Prostate gland (tissue), 2 donors: Measurements from ENCODE around the gene WDR93.

ENCODE experiments used
- POLR2A ChIP-seq: fragments of 450-650 bp; IDR thresholded peaks from one replicate; pipeline ENCODE4 v1.6.1; 2016; ENCODE audit warnings: antibody characterized with exemption, mild to moderate bottlenecking
- POLR2AphosphoS5 ChIP-seq: sonication (generic); formaldehyde crosslinking; IDR thresholded peaks from one replicate; pipeline ENCODE4 v1.6.1; 2017; ENCODE audit warnings: antibody characterized with exemption
- TF ChIP-seq, protein P1 (sequence below), 4 experiments: fragments of 200-600 bp in 2 of 4; fragments of 450-650 bp in 2 of 4; sonication (generic) in 2 of 4; IDR thresholded peaks; 1 replicate in 3 of 4; 2 replicates in 1 of 4; pipeline ENCODE4 v1.5.1; 2016 to 2019; ENCODE audit warnings: antibody characterized with exemption in 4 of 4, mild to moderate bottlenecking in 2 of 4, moderate library complexity in 2 of 4

DNA sequence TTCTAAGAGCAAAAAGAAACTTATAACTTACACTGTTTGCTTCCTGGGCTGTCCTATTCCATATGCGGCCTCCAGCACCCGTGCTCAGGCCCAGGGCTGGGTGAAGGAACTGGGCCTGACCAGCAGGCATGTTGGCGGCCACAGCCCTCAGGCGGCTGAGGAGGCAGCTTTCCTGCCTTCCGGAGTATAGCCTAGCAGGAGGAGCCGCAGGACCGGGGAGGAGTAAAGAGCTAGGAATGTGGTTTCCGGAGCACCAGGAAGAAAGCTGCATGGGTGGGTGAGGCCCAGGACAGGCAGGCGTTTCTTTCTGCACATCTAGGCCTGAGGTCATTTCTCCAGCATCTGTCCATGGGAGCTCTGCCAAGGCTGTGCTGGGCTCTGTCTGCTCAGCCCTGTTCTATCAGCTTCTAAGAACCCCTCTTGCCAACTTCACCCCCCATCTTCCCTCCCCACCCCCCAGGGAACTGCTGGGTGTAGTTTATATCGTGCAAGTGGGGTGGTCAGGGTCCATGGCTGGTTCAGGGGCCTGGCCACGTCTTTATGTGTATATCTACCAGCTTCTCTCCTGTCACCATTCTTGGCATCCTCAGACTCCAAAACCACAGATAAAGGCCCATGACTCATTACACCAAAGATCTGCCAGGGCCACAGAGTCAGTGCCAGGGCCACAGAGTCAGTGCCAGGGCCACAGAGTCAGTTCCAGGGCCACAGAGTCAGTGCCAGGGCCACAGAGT is 27.6 kb upstream of the WDR93 start:
- TF ChIP-seq, protein P1, sequence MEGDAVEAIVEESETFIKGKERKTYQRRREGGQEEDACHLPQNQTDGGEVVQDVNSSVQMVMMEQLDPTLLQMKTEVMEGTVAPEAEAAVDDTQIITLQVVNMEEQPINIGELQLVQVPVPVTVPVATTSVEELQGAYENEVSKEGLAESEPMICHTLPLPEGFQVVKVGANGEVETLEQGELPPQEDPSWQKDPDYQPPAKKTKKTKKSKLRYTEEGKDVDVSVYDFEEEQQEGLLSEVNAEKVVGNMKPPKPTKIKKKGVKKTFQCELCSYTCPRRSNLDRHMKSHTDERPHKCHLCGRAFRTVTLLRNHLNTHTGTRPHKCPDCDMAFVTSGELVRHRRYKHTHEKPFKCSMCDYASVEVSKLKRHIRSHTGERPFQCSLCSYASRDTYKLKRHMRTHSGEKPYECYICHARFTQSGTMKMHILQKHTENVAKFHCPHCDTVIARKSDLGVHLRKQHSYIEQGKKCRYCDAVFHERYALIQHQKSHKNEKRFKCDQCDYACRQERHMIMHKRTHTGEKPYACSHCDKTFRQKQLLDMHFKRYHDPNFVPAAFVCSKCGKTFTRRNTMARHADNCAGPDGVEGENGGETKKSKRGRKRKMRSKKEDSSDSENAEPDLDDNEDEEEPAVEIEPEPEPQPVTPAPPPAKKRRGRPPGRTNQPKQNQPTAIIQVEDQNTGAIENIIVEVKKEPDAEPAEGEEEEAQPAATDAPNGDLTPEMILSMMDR (IDR thresholded peaks at IDR 0.05) = no peak
- TF ChIP-seq POLR2AphosphoS5 = no peak
- no peak for TF ChIP-seq POLR2A
